Loucy (cell line): Measurements from ENCODE around the gene VPS37B.

ENCODE experiments used
- H2AFZ ChIP-seq: fragments of 200-600 bp; sonication (generic); 2 replicates; pipeline ENCODE4 v1.6.0; 2016; ENCODE audit warnings: antibody characterized with exemption, mild to moderate bottlenecking, low read length, moderate library complexity
- H3F3A ChIP-seq: fragments of 200-600 bp; 2 replicates; pipeline ENCODE4 v1.6.0; 2016; ENCODE audit warnings: antibody characterized with exemption, low read depth, mild to moderate bottlenecking
- H3K27me3 ChIP-seq: fragments of 200-600 bp; sonication (generic); 2 replicates; pipeline ENCODE4 v1.6.1; 2014; ENCODE audit warnings: low read length, mild to moderate bottlenecking; ENCODE audit not compliant: insufficient read depth, poor library complexity, severe bottlenecking
- H3K36me3 ChIP-seq: fragments of 200-600 bp; sonication (generic); 2 replicates; pipeline ENCODE4 v1.6.1; 2016; ENCODE audit warnings: low read length; ENCODE audit not compliant: insufficient read depth
- H3K4me1 ChIP-seq: fragments of 200-600 bp; sonication (generic); 2 replicates; pipeline ENCODE4 v1.5.1; 2014; ENCODE audit warnings: low read length, mild to moderate bottlenecking; ENCODE audit not compliant: insufficient read depth, poor library complexity, severe bottlenecking
- H3K4me2 ChIP-seq: fragments of 200-600 bp; sonication (generic); 2 replicates; pipeline ENCODE4 v1.6.0; 2014; ENCODE audit warnings: antibody characterized with exemption, low read length, low read depth, mild to moderate bottlenecking; ENCODE audit not compliant: poor library complexity, severe bottlenecking
- H3K4me3 ChIP-seq: fragments of 200-600 bp; sonication (generic); 2 replicates; pipeline ENCODE4 v1.5.1; 2014; ENCODE audit warnings: low read length, mild to moderate bottlenecking, mixed read lengths; ENCODE audit not compliant: poor library complexity, severe bottlenecking
- H3K79me2 ChIP-seq: fragments of 200-600 bp; sonication (generic); 2 replicates; pipeline ENCODE4 v1.6.1; 2014; ENCODE audit warnings: low read length; ENCODE audit not compliant: insufficient read depth
- H3K9ac ChIP-seq: fragments of 200-600 bp; sonication (generic); 2 replicates; pipeline ENCODE4 v1.6.0; 2014; ENCODE audit warnings: mild to moderate bottlenecking, low read depth, low read length, moderate library complexity; ENCODE audit not compliant: poor library complexity, severe bottlenecking
- H3K9me2 ChIP-seq: fragments of 200-600 bp; sonication (generic); replicated peaks from 2 replicates; pipeline ENCODE4 v1.6.1; 2016; ENCODE audit warnings: low read depth, low read length, mixed read lengths
- H3K9me3 ChIP-seq: fragments of 200-600 bp; sonication (generic); 2 replicates; pipeline ENCODE4 v1.6.1; 2014; ENCODE audit warnings: mild to moderate bottlenecking, antibody characterized with exemption, low read length, low read depth; ENCODE audit not compliant: insufficient read depth
- H4K20me1 ChIP-seq: fragments of 200-600 bp; sonication (generic); 2 replicates; pipeline ENCODE4 v1.6.0; 2014; ENCODE audit warnings: antibody characterized with exemption, low read length, mild to moderate bottlenecking; ENCODE audit not compliant: insufficient read depth, poor library complexity, severe bottlenecking
- CTCF ChIP-seq: fragments of 200-600 bp; sonication (generic); conservative IDR thresholded peaks from 2 replicates; pipeline ENCODE4 v1.5.1; 2014; ENCODE audit warnings: mild to moderate bottlenecking, antibody characterized with exemption, low read length
- EZH2phosphoT487 ChIP-seq: fragments of 200-600 bp; IDR thresholded peaks from 2 replicates; pipeline ENCODE4 v1.6.1; 2018; ENCODE audit warnings: antibody characterized with exemption, mild to moderate bottlenecking, moderate library complexity, borderline replicate concordance

The VPS37B gene

DNA sequence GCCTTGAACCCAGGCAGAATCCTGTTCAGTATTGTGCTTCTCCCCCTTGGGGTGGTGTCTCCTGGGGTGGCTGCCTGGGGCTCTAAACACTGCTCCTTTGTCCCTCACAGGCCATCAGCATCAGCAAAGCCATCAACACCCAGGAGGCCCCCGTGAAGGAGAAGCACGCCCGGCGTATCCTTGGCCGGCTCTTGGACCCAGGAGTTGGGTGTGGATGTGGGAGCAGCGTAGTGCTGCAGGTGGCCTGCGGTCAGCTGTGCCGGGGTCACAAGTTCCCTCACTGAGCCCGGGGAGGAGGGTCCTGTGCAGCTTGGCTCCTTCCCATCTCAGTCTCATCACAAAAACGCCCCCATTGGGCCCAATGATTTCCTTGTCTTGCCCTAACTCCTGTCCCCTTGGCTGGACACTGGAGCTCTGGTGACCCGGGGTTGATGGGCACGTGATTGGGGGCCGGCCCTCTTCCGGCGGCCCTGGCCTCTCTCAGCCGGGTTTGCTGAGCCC, 48.0 kb downstream of the VPS37B start:
- Histone ChIP-seq H3K4me1 (no peaks in the 10 kb centered on the region), H3K9ac (no peak overlapping the region), H3K36me3 (peaks cover 13% of the 10 kb centered on the region; the same call in 1 of the 2 replicates), H2AFZ (no peak overlapping the region), H3K9me2 (no peaks in the 10 kb centered on the region), H3F3A (no peaks in the 10 kb centered on the region), H3K79me2 (peaks cover 12% of the 10 kb centered on the region), H3K4me3 (no peak overlapping the region), H3K27me3 (no peaks in the 10 kb centered on the region), H3K9me3 (no peaks in the 10 kb centered on the region), H3K4me2 (no peak overlapping the region), H4K20me1 (peaks cover 4% of the 10 kb centered on the region)
- TF ChIP-seq CTCF (no peak), EZH2phosphoT487 (no peak)

GRCh38 chr12:122847516-122847836, 48.4 kb downstream of the VPS37B start:
- H3K4me3 ChIP-seq: no peak overlapping the region
- H3K4me1 ChIP-seq: no peaks in the 10 kb centered on the region
- peaks cover 17% of the 10 kb centered on the region for H3K79me2 ChIP-seq
- H2AFZ ChIP-seq: no peak overlapping the region
- no peak overlapping the region for H3K9ac ChIP-seq
- H3F3A ChIP-seq: no peaks in the 10 kb centered on the region
- no peaks in the 10 kb centered on the region for H3K27me3 ChIP-seq
- peaks cover 8% of the 10 kb centered on the region for H4K20me1 ChIP-seq
- TF ChIP-seq EZH2phosphoT487 (no peak), CTCF (no peak)
- no peak overlapping the region for H3K4me2 ChIP-seq
- no peaks in the 10 kb centered on the region for H3K9me2 ChIP-seq
- H3K36me3 ChIP-seq: peaks cover 13% of the 10 kb centered on the region; the same call in 1 of the 2 replicates
- no peaks in the 10 kb centered on the region for H3K9me3 ChIP-seq

DNA sequence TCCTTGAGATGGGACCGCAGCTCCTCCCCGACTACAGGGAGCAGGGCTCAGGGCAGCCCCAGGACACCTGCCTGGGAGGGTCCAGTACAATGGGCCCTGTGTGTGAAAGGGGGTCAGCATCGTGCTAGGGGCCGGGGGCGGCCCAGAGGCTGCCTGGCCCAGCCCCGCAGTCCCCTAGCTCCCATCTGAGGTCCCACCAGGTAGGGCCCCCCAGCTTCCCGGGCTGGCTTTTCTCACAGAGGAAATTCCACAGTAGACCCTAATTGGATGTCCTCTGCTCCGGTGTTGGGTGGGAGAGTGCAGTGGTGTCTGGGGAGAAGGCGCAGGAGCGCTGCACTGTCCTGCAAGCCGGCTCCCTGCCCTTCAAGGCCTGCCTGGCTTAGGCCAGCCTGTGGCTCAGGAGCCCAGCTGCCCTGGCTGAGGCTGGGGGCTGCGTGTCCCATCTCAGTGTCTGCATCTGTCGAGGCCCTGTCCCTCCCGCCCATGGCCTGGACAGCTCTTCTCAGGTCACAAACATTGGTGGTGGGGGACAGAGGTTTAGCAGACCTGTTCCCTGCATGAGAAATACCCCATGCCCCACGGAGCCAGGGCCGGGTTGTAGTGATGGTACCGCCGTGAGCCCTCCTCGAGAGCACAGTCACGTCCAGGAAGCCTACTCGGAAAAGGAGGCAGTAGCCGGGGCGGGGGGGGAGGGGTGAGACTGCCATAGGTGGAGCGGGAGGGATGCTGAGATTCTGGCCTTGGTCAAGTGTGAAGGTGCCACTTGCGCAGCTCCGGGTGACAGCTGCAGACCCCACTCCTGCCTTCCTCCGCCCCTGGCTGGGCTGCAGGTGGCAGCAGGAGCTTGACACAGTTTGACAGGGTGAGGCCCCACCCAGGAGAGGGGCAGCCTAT, 49.1 kb downstream of the VPS37B start:
- Histone ChIP-seq H3K4me2 (no peak overlapping the region), H3K9me3 (no peaks in the 10 kb centered on the region), H3K4me3 (no peak overlapping the region), H3K9me2 (no peaks in the 10 kb centered on the region), H3K4me1 (peaks cover 3% of the 10 kb centered on the region), H3F3A (no peaks in the 10 kb centered on the region), H2AFZ (no peak overlapping the region), H3K9ac (no peak overlapping the region), H3K36me3 (peaks cover 11% of the 10 kb centered on the region; the same call in 1 of the 2 replicates), H3K79me2 (peaks cover 22% of the 10 kb centered on the region), H4K20me1 (peaks cover 9% of the 10 kb centered on the region), H3K27me3 (no peaks in the 10 kb centered on the region)
- TF ChIP-seq CTCF: no peak
